ENCODE results near the gene TBX2. TPM values are rescaled to one million over a fixed set of nuclear protein-coding genes. Genes with fewer than 3 reads are reported as not detected.

Gene TBX2
- polyA plus RNA-seq, 1 donor (not counting 4 experiments of a cell fraction or from before 2014, with no cell fraction given), result not detected

DNA sequence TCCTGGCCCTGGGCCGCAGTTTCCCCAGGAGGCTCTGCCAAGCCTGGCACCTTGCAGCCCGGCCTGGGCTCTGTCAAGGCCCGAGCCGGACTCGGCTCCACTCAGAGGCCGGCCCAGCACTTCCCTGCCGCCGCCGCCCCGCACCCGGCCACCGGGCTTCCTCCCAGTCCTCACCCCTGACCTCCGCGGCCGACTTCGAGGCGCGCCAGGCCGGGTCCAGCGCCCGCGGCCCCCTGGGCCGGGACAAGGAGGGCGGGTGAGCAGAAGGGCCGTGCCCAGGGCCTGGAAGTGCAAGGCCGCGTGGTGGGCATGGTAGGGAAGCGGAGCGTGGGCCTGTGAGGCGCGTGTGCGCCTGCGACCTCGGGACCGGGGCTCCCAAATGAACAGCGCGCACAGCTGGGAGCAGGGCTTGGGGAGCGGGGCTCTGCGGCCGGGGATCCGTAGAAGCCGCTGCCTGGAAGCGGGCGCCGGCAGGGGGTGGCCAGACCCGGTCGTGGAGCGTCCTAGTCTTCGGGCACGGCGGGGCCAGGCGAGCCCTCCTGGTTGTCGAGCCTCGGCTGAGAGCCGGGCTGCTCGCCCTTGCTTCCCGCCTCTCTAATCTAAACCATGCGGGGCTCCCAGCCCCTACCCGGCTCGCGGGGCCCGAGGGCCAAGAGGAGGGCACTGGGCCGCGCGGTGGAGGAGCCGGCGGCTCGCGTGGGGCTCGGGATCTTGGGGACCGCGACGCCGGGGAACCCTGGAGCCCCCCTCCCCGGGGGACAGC lies 52.1 kb downstream of the TBX2 start:
- peaks cover 61% of the 10 kb centered on the region for H3K27me3 ChIP-seq (ENCODE audit: control insufficient read depth, extremely low read depth, insufficient read depth, low read length)
- no peaks in the 10 kb centered on the region for H3K79me2 ChIP-seq (ENCODE audit: control insufficient read depth, insufficient read depth, low read length)
- H3K9me1 ChIP-seq (ENCODE audit: control insufficient read depth, extremely low read depth, insufficient read depth, low read length), result no peaks in the 10 kb centered on the region
- no peaks in the 10 kb centered on the region for H3K9me3 ChIP-seq (ENCODE audit: control insufficient read depth, low read depth, low read length)
- no peak for FAIRE-seq
- H3K27ac ChIP-seq (ENCODE audit: control insufficient read depth, insufficient read depth, low read length), result no peak overlapping the region
- H4K20me1 ChIP-seq (ENCODE audit: control insufficient read depth, extremely low read depth, insufficient read depth, low read length), result no peaks in the 10 kb centered on the region
- TF ChIP-seq EZH2 (IDR thresholded peaks at IDR 0.05; ENCODE audit: low read length), result no peak
- TF ChIP-seq CTCF (optimal IDR thresholded peaks at IDR 0.05 in 1 of 3, IDR thresholded peaks at IDR 0.05 in 1 of 3, conservative IDR thresholded peaks at IDR 0.05 in 1 of 3; ENCODE audit: extremely low read depth in 1 of 3, insufficient read depth in 2 of 3, low read length in 3 of 3), result no peak
- H3K4me3 ChIP-seq (ENCODE audit: control insufficient read depth in 2 of 3, extremely low read depth in 1 of 3, insufficient read depth in 2 of 3, low read depth in 1 of 3, low read length in 3 of 3), result no peak overlapping the region
- no peak overlapping the region for H3K9ac ChIP-seq (ENCODE audit: control insufficient read depth, extremely low read depth, insufficient read depth, low read length)
- H2AFZ ChIP-seq (ENCODE audit: control insufficient read depth, low read length), result no peak overlapping the region
- no peak overlapping the region for H3K4me2 ChIP-seq (ENCODE audit: control insufficient read depth, extremely low read depth, insufficient read depth, low read depth, low read length)
- H3K4me1 ChIP-seq (ENCODE audit: control insufficient read depth, extremely low read depth, insufficient read depth, low read length), result no peaks in the 10 kb centered on the region
- no peak for DNase-seq (ENCODE audit: low read depth, low spot score)
- dilution Hi-C loops (cut with MboI; ENCODE audit: extremely low pct_ligation_motif_present, low sequenced_read_pairs), result no loop called here
- no peaks in the 10 kb centered on the region for H3K36me3 ChIP-seq (ENCODE audit: control insufficient read depth in 2 of 2, extremely low read depth in 1 of 2, insufficient read depth in 2 of 2, low read length in 2 of 2)

DNA sequence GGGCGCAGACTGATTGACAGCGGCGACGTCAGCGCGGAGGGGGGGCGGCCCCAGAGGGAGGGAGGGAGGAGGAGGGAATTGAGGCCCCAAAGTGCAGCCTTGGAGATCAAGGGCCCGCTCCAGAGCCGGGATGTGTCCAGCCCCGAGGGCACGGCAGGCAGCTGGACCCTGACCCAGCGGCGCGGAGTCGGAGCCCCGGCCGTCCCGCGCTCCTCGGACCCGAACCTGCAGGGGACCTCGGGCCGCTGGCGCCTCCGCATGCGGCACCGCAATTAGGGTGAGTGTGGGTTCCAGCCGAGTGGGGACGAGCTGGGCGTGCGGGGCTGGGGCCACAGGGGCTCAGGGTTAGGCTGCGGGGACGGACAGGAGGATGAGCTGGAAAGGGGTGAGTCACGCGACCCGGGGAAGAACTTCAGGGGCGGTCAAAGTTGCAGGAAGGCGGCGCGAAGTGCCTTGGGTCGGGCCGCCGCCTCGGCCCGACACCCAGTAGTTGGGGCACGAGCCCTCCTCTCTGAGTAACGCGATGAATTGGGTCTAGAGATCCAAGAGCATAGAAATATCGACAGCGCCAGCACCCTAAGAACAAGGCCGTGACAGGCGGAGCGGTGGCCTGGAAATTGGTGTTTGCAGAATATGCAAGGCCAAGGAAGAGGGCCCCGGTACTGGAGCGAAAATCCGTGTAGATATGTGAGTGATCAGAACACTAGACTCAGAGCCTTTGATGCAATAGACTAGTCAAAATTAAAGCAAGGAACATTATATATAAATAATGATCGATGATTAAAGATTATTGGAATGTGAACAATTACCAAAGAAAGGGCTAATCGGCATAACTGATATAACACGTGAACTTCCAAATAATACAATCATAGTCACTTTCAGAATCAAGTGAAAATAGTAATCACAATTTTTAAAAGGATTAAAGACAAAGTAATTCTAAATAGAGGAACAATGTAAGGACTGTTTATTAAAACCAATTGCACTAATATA lies 53.0 kb downstream of the TBX2 start, which contains the start of gene TBX4:
Gene TBX4, plus strand, starts transcription at position 122 of the 990 bp plus-strand sequence. CDS start 4,069 bp downstream, outside the sequence.
- no peak within 1 kb of the TSS for H3K27ac ChIP-seq (ENCODE audit: control insufficient read depth, insufficient read depth, low read length)
- H3K4me3 ChIP-seq (ENCODE audit: control insufficient read depth in 2 of 3, extremely low read depth in 1 of 3, insufficient read depth in 2 of 3, low read depth in 1 of 3, low read length in 3 of 3), result peak within 1 kb of the TSS in 1 of 3 experiments; percentile 5
- H3K27me3 ChIP-seq (ENCODE audit: control insufficient read depth, extremely low read depth, insufficient read depth, low read length), result peaks cover 65% of the 10 kb centered on the region
- H3K79me2 ChIP-seq (ENCODE audit: control insufficient read depth, insufficient read depth, low read length), result no peaks in the 10 kb centered on the region
- FAIRE-seq, result no peak
- no peaks in the 10 kb centered on the region for H3K9me3 ChIP-seq (ENCODE audit: control insufficient read depth, low read depth, low read length)
- TF ChIP-seq CTCF (optimal IDR thresholded peaks at IDR 0.05 in 1 of 3, IDR thresholded peaks at IDR 0.05 in 1 of 3, conservative IDR thresholded peaks at IDR 0.05 in 1 of 3; ENCODE audit: extremely low read depth in 1 of 3, insufficient read depth in 2 of 3, low read length in 3 of 3), result no peak
- peak; percentile 89 for TF ChIP-seq EZH2 (IDR thresholded peaks at IDR 0.05; ENCODE audit: low read length)
- H4K20me1 ChIP-seq (ENCODE audit: control insufficient read depth, extremely low read depth, insufficient read depth, low read length), result no peaks in the 10 kb centered on the region
- no peaks in the 10 kb centered on the region for H3K9me1 ChIP-seq (ENCODE audit: control insufficient read depth, extremely low read depth, insufficient read depth, low read length)
- H3K9ac ChIP-seq (ENCODE audit: control insufficient read depth, extremely low read depth, insufficient read depth, low read length), result no peak within 1 kb of the TSS
- no peak within 1 kb of the TSS for H2AFZ ChIP-seq (ENCODE audit: control insufficient read depth, low read length)
- no peak for DNase-seq (ENCODE audit: low read depth, low spot score)
- dilution Hi-C loops (cut with MboI; ENCODE audit: extremely low pct_ligation_motif_present, low sequenced_read_pairs), result no loop called here
- no peaks in the 10 kb centered on the region for H3K36me3 ChIP-seq (ENCODE audit: control insufficient read depth in 2 of 2, extremely low read depth in 1 of 2, insufficient read depth in 2 of 2, low read length in 2 of 2)
- H3K4me1 ChIP-seq (ENCODE audit: control insufficient read depth, extremely low read depth, insufficient read depth, low read length), result no peaks in the 10 kb centered on the region
- H3K4me2 ChIP-seq (ENCODE audit: control insufficient read depth, extremely low read depth, insufficient read depth, low read depth, low read length), result no peak within 1 kb of the TSS

Measured in keratinocyte (primary cell).